ENCODE results near the gene TMEM196.

The TMEM196 gene

GRCh38 chr7:19772841-19773760 is at the start of gene TMEM196:
Gene TMEM196 (minus strand): TSS chr7:19773617. CDS start chr7:19772696, 921 bp downstream.
- no peak for DNase-seq

GRCh38 chr7:19816128-19816527 is 42.7 kb upstream of the TMEM196 start:
- no peak for DNase-seq

DNA sequence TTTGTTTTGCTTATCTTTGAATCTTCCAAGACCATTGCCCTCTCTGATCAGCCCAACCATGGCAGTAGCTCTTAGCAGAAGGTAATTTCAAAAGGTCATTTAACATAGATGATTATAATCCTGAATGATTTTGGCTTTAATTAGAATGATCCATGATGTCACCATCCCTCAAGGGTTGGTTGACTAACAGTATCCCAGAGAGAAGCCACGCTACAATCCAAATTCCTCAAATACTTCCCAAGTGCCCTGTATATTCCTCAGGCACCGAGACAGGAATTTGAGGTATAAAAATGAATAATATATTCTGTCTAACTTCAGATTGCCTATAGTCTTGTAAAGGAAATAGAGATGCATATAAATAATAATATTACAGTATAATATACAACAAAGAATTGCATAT is 42.1 kb upstream of the TMEM196 start:
- DNase-seq = no peak

DNA sequence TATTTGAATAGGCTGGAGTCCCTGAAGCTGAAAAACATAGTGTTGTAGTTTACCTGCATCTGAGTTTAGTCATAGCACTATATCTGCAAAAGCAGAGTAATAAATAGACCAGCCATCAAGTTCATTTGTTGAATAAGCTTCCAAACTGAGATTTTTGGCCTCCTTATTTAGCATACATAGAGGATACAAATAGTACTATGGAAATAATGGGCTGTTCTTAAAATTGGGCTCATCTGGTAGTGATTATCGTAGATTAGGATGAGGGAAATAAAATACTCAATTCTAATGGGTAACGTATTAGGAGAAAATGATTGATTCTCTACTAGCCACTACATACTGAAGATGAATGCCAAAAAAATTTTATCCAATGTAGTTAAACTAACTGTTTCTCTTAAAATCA is 41.4 kb upstream of the TMEM196 start:
- DNase-seq = no peak

DNA sequence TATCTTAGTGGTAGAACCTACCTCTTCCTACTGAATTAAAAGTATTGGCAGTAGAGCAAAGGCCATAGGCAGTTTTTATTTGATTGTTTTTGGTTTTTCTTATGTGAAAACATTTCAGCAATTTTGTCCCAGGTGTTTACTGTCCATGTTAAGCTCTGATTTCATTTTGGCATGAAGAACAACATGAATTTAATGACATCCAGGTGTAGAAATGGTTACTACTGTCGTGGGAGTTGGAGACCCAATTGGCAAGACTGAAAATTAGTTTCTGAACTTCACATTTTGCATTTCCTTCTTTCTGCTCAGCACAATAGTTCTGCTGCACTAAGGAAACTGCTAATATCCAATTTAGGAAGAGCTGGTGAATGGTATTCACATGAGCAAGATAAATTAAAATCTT is 38.0 kb upstream of the TMEM196 start:
- no peak for DNase-seq

GRCh38 chr7:19798986-19799385 is 25.6 kb upstream of the TMEM196 start:
- DNase-seq = no peak

GRCh38 chr7:19783541-19783940 is 10.1 kb upstream of the TMEM196 start:
- DNase-seq = no peak

GRCh38 chr7:19776981-19777380 is 3.6 kb upstream of the TMEM196 start:
- DNase-seq = no peak

DNA sequence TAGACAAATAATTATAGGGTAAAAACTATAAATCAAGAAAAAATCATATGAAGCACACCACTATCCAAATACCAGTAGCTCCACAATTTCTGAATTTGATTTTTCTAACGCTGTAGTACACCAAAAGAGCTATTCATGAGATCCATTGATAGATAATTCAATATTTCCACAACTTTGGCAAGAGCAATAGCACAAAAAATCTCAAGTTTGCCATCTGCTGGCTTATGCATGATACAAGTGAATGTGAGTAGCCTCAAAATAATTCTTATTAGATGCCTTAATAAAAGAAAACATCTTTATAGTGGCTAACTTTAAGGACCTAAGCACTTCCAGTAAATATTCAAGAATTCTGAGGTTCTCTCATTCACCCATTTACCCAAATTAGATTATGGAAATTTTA is 2.2 kb upstream of the TMEM196 start:
- no peak for DNase-seq

DNA sequence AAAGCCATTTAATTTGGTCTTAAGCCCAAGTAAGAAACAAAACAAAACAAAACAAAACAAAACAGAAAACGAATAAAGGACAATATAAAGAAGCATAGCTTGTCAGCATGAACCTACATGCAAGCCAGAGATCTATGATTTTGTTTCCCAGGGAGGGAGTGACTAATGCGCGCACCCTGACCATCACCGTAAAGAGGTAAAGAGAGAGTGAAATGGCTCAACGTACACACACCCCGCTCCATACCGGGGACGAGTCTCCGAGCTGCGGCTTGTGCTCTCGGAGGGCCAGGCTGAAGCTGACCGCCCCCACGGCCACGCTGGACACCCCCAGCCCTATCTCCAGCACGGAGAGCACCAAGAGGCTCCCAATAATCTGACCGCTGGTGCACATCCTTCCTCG is 1.1 kb downstream of the TMEM196 start:
- no peak for DNase-seq

- no peak for DNase-seq
These were observed 10.8 kb downstream of the TMEM196 start for GRCh38 chr7:19762631-19763030.

DNA sequence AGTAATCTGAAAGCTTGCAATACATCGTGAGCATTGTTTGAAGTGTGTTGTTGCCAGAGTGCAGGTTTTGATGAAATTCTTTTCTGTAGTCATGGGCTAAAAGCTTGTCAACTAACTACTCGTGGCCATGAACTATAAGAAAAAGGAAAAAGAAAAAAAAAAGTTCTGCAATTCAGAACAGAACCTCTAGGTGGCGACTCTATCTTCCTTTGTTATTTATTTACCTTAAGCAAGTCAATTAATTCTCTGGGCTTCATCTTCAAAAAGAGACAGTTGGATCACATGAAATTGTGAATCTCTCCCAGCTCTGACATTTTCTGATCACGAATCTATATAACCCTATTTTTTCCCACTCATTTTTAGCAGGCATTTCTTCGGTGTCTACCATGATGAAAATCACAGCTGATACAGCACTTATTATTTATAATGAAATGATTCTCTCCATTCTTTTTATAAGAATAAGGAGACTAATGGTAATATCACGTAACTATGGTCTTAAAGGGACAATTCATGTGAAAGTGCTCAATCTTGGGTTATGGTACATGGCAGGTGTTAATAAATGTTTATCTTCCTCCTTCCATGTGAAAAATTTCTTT is 18.8 kb downstream of the TMEM196 start:
- DNase-seq = peak in 1 of 2 donors; percentile 25

DNA sequence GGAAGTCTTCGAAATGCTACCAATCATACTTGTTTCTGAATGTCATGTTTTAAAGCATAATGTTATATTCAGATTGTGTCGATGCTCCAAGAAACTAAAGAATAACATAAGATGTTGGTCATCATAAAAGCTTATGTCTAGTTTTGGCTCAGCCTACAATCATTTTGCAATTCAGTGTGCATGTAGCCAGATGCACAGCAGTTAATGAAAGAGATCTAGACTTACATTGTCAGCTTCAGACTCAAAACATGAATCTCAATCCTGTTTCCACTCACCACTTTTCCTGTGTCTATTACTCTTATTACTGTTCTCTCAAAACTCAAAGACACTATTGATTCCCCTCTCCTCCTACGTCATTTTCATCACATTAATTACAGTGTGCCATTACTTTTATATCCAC is 21.4 kb downstream of the TMEM196 start:
- DNase-seq = no peak

- DNase-seq = no peak
These were observed 23.8 kb downstream of the TMEM196 start for GRCh38 chr7:19749658-19750057.

- peak in 1 of 2 donors; percentile 2 for DNase-seq
These were observed 25.6 kb downstream of the TMEM196 start for GRCh38 chr7:19747740-19748339.

- DNase-seq = no peak
These were observed 29.3 kb downstream of the TMEM196 start for GRCh38 chr7:19744075-19744474.

DNA sequence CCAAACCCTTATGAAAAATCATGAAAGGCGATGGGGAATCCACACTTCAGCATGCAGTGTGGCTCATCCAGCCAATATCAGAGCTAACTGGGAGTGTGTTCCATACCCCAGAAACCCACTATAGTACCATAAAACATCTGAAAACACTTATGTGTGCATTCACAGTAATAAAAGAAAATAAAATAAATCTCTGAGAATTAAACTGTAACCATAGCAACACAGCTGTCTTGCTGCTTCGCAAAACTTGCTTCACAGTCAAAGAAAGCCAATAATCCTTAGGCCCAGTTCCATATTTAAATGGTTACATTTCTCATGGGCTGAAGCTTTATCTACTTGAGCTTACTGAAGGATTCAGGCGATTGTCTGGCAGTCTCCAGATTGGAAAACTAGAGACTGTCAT is 44.7 kb downstream of the TMEM196 start:
- DNase-seq = no peak

DNA sequence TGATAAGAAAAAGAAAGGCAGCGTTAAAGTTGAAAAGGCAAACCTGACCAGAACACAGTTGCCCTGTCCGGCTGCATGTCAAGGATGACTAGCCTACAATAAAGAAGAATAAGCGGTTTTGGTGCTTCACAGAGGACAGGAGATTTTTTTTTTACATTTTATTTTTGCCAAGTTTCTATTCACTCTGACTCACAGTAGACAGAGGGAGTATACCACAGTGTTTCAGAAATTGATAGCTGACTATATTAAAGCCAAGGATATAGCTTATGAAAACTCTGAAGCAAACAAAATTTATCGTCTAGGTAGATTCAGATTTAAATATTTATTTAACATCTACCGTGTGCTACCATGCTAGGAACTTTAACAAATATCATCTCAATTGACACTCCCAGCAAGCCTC is 47.6 kb downstream of the TMEM196 start:
- no peak for DNase-seq

DNA sequence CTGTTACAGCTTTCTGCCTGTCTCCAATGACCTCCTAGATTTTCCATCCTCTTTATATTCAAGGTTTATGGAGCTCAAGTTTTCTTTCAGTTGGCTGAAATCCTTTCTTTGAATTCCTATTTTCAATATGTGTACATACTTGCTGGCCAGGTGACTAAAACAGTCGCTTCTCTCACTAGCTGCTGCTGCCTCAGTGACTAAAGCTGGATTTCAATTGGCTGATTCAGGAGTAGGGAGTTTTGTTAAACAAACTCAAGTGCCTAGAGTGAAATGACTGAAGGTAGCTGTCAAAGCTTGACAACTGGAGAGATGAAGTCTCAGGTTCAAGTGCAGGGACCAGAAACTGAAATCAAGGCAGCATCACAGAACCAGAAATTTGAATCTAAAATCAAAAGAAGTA is 57.9 kb downstream of the TMEM196 start:
- no peak for DNase-seq

DNA sequence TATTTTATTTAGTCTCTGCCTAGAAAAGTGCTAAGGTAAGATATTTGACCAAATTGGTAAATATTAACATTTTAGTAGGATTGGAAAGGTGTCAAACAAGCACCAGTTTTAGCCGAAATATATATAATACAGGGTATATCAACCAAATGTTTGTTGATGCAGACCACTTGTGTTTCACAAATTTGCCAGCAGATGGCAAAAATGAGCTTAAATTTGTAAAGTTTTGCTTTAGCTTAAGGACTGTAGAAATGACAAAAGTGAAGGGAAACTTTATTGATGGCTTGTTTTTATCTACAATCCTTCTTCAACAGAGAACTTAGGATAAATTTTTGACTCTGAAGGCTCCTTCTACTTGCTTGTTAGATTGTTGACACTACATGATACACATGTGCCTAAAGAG is 59.7 kb downstream of the TMEM196 start:
- peak; percentile 18 to 63 for DNase-seq

DNA sequence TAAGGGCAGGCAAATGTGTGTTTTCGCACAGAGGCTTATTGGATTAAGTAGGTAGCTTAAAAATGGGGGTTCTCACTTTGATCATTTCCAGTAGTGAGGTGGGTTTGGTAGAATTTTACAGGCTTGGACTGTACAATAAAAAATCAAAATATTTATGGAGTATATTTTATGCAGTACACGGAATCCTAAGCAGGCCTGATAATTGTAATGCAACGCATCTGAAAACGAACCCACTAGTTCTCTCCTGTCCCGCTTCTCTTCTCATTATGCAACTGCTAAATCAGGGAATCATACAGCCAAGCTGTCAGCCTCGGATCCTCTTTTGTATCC is 64.2 kb downstream of the TMEM196 start:
- no peak for DNase-seq

- DNase-seq = peak; percentile 93 to 97
These were observed 64.8 kb downstream of the TMEM196 start, which contains the start of gene POLR1F for GRCh38 chr7:19708397-19709248. Gene POLR1F (minus strand): TSS chr7:19709037. CDS start chr7:19709016, 21 bp downstream.

- no peak for DNase-seq
These were observed 66.2 kb downstream of the TMEM196 start for GRCh38 chr7:19707240-19707639.
